Right atrium auricular region (tissue), 2 donors: ENCODE results near the gene ZFR2. TPM values are rescaled to one million over a fixed set of nuclear protein-coding genes. Genes with fewer than 3 reads are reported as not detected.

Experiments used
- DNase-seq: peaks from one replicate; pipeline ENCODE4 v3.0.0-alpha.2; 2019; ENCODE audit warnings: low spot score
- H3K27ac ChIP-seq, 2 donors: fragments of 200-600 bp; sonication (generic); 1 replicate in 1 of 2; 2 replicates in 1 of 2; pipeline ENCODE4 v1.5.1; 2016 to 2019
- H3K27me3 ChIP-seq, 2 donors: fragments of 200-600 bp; sonication (generic); one replicate each; pipeline versions ENCODE4 v1.5.1 to v1.6.0; 2017 to 2019
- H3K36me3 ChIP-seq: fragments of 200-600 bp; sonication (generic); one replicate; pipeline ENCODE4 v1.5.1; 2016
- H3K4me1 ChIP-seq, 2 donors: fragments of 200-600 bp; sonication (generic); one replicate each; pipeline versions ENCODE4 v1.5.1 to v1.6.0; 2017 to 2019
- H3K4me3 ChIP-seq, 2 donors: fragments of 200-600 bp; sonication (generic); 1 replicate in 1 of 2; 2 replicates in 1 of 2; pipeline ENCODE4 v1.5.1; 2017 to 2019; ENCODE audit warnings: mild to moderate bottlenecking in 1 of 2, moderate library complexity in 1 of 2
- H3K9me3 ChIP-seq, 2 donors: fragments of 200-600 bp; sonication (generic); one replicate each; pipeline ENCODE4 v1.5.1; 2019
- total RNA-seq, 2 donors: library from RNA; depleted of rRNA; stranded (reverse); fragments of >200 nt; gene quantifications; one replicate each; pipeline ENCODE4 v1.1.0, GENCODE V29; 2016
- TF ChIP-seq, protein P1 (sequence below), 2 donors: fragments of 200-600 bp; sonication (generic); IDR thresholded peaks; one replicate each; pipeline ENCODE4 v1.5.1; 2019; ENCODE audit warnings: antibody characterized with exemption in 2 of 2

The ZFR2 gene
- not detected for total RNA-seq

- Histone ChIP-seq H3K4me1 (peaks cover 0 to 7% of the 10 kb centered on the region in 2 donors), H3K4me3 (peak within 1 kb of the TSS in 1 of 2 donors; percentile 19), H3K27ac (no peak within 1 kb of the TSS), H3K27me3 (peaks cover 20 to 26% of the 10 kb centered on the region in 2 donors), H3K9me3 (peaks cover 0 to 6% of the 10 kb centered on the region in 2 donors), H3K36me3 (no peaks in the 10 kb centered on the region)
- TF ChIP-seq, protein P1, sequence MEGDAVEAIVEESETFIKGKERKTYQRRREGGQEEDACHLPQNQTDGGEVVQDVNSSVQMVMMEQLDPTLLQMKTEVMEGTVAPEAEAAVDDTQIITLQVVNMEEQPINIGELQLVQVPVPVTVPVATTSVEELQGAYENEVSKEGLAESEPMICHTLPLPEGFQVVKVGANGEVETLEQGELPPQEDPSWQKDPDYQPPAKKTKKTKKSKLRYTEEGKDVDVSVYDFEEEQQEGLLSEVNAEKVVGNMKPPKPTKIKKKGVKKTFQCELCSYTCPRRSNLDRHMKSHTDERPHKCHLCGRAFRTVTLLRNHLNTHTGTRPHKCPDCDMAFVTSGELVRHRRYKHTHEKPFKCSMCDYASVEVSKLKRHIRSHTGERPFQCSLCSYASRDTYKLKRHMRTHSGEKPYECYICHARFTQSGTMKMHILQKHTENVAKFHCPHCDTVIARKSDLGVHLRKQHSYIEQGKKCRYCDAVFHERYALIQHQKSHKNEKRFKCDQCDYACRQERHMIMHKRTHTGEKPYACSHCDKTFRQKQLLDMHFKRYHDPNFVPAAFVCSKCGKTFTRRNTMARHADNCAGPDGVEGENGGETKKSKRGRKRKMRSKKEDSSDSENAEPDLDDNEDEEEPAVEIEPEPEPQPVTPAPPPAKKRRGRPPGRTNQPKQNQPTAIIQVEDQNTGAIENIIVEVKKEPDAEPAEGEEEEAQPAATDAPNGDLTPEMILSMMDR (IDR thresholded peaks at IDR 0.05): no peak
- no peak for DNase-seq
Observed at GRCh38 chr19:3868770-3869456, at the start of gene ZFR2. Gene ZFR2, minus strand, starts transcription at chr19:3869038. Its CDS starts 21 bp downstream, at chr19:3869017.

GRCh38 chr19:3916033-3916432 lies 47.2 kb upstream of the ZFR2 start:
- Histone ChIP-seq H3K36me3 (no peaks in the 10 kb centered on the region), H3K27me3 (no peaks in the 10 kb centered on the region), H3K4me3 (no peak overlapping the region), H3K9me3 (peaks cover 0 to 7% of the 10 kb centered on the region in 2 donors), H3K4me1 (no peaks in the 10 kb centered on the region), H3K27ac (no peak overlapping the region)
- TF ChIP-seq, protein P1 (IDR thresholded peaks at IDR 0.05): no peak
- no peak for DNase-seq

DNA sequence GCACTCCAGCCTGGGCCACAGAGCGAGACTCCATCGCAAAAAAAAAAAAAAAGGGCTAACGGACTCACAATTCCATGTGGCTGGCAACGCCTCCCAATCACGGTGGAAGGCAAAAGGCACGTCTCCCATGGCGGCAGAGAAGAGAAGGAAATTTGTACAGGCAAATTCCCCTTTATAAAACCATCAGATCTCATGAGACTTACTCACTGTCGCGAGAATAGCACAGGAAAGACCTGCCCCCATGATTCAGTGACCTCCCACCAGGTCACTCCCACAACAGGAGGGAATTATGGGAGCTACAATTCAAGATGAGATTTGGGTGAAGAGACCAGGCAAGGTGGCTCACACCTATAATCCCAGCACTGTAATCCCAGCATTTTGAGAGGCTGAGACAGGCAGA lies 45.4 kb upstream of the ZFR2 start:
- Histone ChIP-seq H3K9me3 (peaks cover 0 to 11% of the 10 kb centered on the region in 2 donors), H3K27me3 (no peaks in the 10 kb centered on the region), H3K27ac (no peak overlapping the region), H3K36me3 (no peaks in the 10 kb centered on the region), H3K4me1 (no peaks in the 10 kb centered on the region), H3K4me3 (no peak overlapping the region)
- TF ChIP-seq, protein P1 (IDR thresholded peaks at IDR 0.05): no peak
- DNase-seq: no peak

- no peak overlapping the region for H3K4me3 ChIP-seq
- H3K4me1 ChIP-seq: no peaks in the 10 kb centered on the region
- TF ChIP-seq, protein P1 (IDR thresholded peaks at IDR 0.05): no peak
- DNase-seq: no peak
- no peaks in the 10 kb centered on the region for H3K27me3 ChIP-seq
- H3K36me3 ChIP-seq: no peaks in the 10 kb centered on the region
- no peak overlapping the region for H3K27ac ChIP-seq
- peaks cover 0 to 11% of the 10 kb centered on the region in 2 donors for H3K9me3 ChIP-seq
Observed at GRCh38 chr19:3910105-3910504, 41.3 kb upstream of the ZFR2 start.

DNA sequence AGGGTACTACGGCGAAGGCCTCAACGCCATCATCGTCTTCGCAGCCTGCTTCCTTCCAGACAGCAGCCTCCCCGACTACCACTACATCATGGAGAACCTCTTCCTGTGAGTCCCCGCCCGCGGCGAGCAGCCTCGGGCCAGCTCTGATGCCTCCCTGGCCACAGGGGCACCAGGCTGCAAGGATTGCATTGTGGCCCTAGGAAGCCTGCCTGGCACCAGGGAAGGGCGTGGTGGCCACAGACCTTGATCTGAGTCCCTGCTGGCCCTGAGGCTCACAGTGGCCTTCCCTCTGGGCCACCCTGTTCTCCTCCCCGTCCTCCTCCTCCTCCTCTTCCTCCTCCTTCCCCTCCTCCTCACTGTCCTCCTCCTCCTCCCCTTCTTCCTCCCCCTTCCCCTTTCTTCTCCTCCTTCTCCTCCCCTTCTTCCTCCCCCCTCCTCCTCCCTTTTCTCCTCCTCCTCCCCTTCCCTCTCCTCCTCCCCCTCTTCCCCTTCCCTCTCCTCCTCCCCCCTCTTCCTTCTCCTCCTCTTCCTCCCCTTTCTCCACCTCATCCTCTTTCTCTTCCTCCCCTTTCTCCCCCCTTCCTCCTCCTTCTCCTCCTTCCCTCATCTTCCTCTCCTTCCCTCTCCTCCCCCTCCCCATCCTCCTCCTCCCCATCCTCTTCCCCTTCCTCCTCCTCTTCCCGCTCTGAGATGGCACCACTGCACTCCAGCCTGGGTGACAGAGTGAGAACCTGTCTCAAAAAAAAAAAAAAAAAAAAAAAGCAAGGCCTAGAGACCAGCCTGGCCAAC lies 39.6 kb upstream of the ZFR2 start:
- H3K36me3 ChIP-seq: no peaks in the 10 kb centered on the region
- H3K4me1 ChIP-seq: no peaks in the 10 kb centered on the region
- no peak overlapping the region for H3K27ac ChIP-seq
- TF ChIP-seq, protein P1 (IDR thresholded peaks at IDR 0.05): no peak
- DNase-seq: no peak
- H3K27me3 ChIP-seq: no peaks in the 10 kb centered on the region
- H3K4me3 ChIP-seq: no peak overlapping the region
- peaks cover 0 to 11% of the 10 kb centered on the region in 2 donors for H3K9me3 ChIP-seq
